ENCODE data around the gene PFDN1.

- no peak for TF ChIP-seq CTCF (IDR thresholded peaks at IDR 0.05)
- TF ChIP-seq POLR2A (IDR thresholded peaks at IDR 0.05): no peak
Observed at GRCh38 chr5:140253985-140254384, 48.9 kb downstream of the PFDN1 start.
